Stimulated activated CD4-positive, alpha-beta T cell treated with anti-CD3 and anti-CD28 coated beads, Interleukin-4, amount 100 ng/mL, for 4 hours (primary cell): ENCODE measurements around the gene DNM3.

Source experiments
- DNase-seq, 2 experiments: peaks; one replicate each; pipeline ENCODE4 v3.0.0-alpha.2; 2020

Gene DNM3

DNA sequence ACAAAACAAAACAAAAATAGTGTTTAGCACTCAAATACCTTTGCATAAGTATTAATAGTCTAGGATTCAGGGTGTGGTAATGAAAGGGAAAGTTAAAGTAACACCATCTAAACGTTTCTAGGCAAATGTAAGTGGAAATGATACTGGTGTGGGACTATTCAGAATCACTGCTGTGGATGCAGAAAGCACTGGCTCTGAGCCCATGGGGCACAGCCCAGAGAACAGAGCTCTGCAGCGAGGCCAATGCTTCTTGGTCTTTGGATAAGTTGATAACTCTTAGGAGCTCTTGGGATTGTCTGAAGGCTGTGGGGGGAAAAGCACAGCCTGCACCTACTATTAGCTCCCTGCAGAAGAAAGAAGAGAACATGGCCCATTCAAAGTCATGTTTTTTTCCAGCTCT is 21.4 kb upstream of the DNM3 start:
- DNase-seq: no peak

DNA sequence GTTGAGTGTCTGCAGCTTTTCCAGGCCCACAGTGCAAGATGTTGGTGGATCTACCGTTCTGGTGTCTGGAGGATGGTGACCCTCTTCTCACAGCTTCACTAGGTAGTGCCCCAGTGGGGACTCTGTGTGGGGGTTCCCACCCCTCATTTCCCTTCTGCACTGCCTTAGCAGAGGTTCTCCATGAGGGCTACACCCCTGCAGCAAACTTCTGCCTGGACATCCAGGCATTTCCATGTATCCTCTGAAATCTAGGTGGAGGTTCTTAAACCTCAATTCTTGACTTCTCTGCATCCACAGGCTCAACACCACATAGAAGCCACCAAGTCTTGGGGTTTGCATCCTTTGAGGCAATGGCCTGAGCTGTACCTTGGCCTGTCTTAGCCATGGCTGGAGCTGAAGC is 14.3 kb upstream of the DNM3 start:
- no peak for DNase-seq

DNA sequence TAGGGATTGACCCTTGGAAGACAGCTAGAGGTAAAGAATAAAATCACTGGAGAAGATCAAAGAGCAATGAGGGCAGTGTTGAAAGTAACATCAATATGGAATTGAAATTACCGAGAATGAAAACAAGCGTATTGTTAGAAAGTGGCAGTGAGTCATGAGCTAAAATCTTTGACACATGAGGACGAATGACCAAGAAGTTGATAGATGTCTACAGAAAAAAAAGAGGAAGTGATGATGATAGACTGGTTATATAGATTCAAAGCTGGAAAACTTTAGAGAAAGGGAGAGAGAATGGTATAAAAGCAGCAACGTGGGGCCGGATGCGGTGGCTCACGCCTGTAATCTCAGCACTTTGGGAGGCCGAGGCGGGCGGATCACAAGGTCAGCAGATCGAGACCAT is 12.5 kb upstream of the DNM3 start:
- DNase-seq: no peak

DNA sequence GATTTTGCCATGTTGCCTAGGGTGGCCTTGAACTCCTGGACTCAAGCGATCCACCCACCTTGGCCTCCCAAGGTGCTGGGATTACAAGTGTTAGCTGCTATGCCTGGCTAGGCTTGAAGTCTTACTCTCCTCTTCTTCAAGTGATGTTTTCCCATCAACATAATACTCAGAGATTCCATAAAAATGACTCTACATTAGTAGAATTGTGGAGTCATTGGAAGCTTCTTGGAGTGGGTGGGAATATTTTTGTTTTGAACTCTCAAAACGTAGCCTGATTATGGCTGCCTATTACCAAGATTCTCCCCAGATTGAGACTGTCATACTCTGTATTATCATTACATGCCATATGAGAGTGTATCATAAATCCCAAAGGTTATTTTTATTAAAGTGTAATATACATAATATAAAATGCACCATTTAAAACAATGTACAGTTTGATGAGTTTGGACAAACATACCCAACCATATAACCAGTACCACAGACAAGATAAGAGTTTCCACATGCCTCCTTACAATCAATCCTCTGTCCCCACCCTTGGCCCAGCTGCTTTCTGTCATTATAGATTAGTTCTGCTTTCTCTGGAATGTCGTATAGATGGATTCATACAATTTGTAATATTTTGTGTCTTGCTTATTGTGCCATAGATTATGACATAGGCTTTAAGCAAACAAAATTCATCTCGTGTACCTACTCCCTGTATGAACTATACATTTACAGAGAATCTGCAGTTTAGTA is 8.0 kb upstream of the DNM3 start:
- no peak for DNase-seq

DNA sequence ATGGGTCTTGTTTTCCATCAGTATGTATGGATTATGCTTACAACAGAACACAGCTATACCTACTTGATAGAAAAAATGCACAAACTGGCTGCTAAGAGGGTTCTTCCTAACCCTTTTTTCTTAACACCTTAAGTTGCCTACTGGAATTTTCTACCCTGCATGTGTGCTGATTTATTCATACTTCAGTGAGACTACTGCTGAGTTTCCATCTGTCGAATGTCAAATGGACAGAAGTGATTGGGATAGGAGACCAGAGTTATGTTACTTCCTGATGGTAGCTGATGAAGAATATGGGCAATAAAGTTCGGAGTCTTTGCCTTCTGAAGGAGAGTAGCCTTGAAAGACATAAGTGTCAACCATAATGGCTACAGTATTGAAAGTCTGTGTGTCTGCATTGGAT is 6.5 kb upstream of the DNM3 start:
- no peak for DNase-seq

DNA sequence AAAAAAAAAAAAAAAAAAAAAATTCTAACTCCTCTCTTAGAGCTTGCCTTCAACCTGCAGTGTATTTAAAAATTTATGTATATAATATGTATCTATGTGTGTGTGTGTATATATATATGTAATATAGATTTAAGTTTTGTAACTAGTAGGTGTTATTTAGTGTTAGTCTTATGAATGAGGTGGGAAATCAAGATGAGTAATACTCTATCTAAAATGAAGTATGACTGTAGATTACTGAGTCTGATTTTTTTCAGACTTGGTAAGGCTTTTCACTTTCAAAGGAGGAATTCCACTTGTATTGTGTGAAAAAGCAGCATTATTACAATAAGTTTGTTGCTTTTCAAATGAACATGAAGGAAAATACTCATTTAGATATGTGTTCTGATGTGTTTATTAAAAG is 5.4 kb upstream of the DNM3 start:
- no peak for DNase-seq

DNA sequence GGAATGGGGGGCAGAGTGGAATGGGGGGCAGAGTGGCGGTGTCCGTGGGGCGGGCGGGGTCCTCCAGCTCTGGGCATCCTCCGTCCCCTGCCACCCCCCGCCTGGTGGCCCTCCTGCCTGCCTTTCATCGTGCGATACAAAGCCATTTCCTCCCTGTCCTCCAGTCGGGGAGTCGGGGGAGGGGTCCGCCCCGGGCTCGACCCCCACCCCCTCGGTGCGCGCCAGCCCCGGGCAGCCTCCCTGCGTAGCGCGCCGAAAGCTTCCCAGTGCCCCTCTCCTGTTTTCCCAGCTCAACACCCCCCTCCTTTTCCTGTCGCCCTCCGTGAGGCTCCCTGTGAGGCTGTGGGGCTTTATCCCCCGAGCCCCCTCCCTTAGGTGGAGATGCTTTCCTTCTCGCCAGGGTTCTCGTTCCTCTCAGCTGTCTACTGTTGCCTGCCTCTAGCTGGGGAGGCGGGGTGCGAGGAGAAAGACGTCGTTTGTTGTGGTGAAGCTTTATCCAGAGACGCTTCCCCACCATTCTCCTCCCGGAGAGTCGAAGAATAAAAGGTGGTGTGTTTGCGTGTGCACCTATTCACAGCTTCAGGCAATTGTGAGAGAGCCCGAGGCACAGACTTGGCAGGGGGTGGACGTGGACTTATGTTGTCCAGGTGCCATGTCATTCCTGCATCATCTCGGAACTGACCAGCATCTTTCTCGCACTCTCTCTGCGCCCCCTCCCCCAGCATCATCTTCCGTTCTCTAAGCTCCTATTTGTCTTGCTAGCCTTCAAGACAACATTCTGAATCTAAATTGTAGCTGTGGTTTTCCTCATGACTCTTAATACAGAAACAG is 848 bp downstream of the DNM3 start:
- peak; percentile 1 to 5 for DNase-seq

DNA sequence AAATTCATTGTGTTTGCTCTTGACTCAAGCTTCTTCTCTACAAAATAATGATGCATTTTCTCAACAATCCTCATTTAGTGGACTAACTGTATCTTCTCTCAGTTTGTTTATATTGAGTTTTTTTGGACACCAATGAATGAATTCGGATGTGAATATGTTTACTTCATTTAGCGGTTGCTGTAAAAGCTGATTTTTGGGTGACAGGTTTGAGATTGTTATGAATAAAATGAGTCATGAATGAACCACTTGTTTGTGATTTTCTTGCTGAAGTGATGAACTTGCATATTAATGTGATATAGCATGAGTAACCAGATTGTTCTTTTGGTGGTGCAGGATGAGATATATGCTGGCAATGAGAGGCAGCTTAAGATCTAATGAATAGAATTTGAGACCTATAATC is 3.1 kb downstream of the DNM3 start:
- no peak for DNase-seq

DNA sequence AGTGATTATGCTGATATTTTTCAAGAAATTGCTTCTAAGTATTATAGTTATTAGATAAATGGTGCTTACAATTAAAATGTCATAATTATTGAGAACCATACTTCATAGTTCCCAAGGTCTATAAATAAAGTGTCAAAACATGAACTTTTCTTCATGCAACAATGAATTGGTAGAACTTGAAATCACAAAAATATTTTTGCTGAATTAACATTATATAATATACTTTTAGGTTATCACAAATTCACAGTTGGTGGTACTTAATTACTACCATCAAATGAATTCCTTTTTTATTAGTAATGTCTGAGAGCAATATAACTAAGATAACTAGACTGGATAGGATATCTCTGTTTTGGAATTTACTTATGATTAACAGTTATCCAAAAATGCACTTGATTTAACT is 4.7 kb downstream of the DNM3 start:
- no peak for DNase-seq

DNA sequence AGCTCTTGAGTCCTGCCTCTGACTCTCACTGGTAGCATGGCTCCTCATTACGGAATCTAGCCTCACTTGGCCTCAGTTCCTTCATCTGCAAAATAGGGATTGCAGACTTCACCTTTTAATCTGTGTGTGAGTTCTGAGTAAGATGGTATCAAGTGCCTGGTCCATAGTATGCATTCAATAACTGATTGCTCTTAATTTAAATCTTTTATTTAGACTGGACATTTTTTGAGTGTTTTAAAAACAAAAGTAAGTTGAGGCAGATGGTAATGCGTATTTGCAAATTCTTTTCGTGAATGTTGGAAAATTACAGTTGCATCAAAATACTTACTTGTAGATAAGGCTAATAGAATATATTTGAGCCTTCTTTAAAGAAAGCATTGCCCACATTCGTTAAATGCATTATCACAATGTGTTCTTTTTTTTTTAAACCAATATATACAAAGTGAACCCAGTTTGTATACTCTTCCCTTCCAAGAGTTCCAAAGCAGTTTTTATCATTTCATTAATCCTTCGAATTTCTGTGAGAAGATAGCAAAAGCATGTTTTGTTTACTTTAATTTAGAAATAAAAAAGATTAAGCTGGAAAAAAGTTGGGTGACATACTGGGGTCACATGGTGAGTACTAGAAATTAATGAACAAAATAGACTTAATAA is 8.1 kb downstream of the DNM3 start:
- no peak for DNase-seq

DNA sequence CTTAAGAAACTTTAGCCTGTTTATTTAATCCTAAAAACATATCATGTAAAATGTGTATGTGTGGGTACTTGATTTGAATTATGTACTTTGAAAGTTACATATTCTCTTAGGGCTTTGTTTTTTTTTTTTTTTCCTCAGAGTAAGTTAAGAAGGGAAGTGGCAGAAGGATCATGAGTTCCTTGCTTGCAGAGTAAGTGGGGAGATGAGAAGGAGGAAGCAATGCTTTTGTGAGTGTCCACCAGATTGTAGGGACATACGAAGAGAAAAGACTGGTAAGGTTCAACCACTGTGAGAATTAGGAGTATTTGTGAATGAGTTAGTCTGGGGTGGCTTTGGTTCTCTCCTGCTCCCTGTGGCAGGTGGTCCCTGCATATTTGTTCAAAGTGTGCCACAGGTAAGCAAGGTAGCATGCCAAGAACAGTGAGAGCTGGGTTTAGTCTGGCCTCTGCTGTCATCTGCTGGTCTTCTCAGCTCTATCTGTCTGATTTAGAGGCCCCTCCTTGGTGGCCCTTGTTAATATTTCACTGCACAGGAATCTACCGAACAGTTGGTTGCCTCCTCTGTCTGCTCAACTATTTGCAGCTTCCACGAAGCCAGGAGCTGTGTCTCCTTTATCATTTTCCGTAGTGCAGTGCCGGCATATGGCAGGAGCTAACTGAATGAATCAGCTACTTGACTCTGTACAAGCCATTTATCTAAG is 9.5 kb downstream of the DNM3 start:
- peak in 1 of 2 experiments; percentile 4 for DNase-seq

DNA sequence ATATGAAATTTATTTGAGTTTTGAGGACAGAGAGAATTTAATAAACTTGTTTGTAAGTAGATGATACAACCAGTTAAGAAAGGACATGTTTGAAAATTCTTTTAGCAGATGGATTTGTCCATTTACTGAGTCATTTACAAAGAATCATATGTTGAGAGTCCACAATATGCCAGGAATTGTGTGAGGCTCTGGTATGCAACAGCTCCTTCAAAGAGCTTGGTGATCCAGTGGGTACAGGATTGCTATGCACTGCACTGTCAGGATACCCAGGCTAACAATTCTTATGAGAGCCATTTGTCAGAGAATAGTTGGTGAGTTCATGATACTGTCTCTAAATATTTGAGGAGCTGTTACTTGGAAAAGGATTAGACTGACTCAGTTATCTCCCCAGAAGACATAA is 11.0 kb downstream of the DNM3 start:
- no peak for DNase-seq

DNA sequence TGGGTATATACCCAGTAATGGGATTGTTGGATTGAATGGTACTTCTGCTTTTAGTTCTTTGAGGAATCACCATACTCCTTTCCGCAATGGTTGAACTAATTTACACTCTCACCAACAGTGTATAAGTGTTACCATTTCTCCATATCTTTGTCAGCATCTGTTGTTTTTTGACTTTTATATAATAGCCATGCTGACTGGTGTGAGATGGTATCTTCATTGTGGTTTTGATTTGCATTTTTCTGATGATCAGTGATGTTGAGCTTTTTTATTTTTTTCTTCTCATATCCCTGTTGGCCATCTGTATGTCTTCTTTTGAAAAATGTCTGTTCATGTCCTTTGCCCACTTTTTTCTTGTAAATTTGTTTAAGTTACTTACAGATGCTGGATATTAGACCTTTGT is 14.1 kb downstream of the DNM3 start:
- no peak for DNase-seq

DNA sequence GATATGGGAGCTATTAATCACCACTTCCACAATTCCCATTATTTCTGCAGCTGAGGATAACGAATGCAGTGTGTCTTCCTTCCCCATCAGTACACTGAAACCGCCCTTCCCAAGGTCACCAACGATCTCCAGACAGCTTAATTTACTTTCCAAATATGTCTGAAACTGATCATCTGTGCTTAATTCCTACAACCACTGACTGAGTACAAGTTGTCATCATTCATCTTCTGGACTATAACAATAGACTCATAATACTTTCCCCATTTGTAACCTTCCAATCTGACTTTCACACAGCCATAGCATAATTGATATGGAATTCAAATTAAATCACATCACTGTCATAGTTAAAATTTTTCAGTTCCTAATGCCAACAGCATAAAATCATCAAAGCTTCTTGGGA is 17.4 kb downstream of the DNM3 start:
- no peak for DNase-seq

DNA sequence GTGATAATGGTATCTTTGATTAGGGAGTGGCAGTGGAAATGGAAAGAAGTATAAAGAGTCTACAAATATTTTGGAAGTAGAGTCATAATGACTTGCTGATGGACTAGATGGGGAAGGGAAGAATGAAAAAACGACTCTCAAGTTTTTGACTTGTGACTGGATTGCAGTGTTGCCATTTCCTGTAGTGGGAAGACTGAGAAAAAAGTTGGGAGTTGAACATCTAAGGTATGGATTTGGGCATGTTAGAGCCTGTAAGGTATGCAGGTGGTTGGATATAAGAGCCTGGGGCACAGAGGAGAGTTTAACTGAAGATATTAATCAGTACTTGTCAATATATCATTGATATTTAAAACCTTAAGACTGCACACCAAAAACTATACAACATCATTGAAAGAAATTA is 19.4 kb downstream of the DNM3 start:
- no peak for DNase-seq

DNA sequence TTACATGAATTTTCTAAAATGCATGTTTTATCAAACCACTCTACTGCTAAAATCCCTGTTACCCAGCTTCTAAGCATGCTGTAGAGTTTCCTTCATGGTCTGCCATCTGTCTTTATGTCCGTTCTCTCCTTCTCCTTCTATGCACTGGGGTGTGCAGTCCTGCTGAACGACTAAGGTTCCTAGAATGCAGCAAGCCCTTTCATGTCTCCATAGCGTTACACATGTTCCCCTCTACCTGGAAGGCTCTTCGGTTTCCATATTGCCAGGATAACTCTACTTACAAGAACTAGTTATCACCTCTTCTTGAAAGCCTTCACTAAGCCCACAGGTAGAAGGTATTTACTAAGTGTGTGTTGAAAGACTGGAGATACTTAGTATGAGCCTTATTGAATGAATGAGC is 22.2 kb downstream of the DNM3 start:
- no peak for DNase-seq

DNA sequence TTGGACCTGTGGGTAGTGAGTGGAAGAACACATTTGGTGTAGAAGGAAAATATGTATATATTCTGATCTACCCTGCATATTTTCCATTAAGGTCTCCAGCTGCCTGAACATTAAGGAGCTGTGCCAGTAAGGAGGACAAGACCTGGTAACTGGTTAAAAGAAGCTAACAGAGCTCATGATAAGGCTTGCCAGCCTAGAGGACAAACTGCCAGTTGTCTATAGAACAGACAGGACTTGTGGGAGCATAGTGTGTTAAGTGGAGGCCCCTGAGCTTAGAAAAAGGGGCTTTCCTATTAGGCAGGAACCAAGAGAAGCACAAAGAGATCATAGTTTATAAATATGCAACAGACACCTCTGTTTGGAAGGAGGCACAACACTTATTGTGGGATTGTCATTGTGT is 23.0 kb downstream of the DNM3 start:
- no peak for DNase-seq

DNA sequence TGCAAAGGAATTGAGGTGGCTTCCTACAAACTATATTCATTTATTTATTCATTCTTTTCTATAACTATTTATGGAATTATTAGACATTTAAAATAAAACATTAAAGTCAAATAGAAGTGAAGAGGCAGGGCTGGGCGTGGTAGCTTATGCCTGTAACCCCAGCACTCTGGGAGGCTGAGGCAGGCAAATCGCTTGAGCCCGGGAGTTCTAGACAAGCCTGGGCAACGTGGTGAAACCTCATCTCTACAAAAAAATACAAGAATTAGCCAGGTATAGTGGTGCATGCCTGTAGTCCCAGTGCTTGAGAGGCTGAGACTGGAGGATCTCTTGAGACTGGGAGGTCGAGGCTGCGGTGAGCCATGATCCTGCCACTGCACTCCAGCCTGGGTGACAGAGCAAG is 23.8 kb downstream of the DNM3 start:
- DNase-seq: no peak

DNA sequence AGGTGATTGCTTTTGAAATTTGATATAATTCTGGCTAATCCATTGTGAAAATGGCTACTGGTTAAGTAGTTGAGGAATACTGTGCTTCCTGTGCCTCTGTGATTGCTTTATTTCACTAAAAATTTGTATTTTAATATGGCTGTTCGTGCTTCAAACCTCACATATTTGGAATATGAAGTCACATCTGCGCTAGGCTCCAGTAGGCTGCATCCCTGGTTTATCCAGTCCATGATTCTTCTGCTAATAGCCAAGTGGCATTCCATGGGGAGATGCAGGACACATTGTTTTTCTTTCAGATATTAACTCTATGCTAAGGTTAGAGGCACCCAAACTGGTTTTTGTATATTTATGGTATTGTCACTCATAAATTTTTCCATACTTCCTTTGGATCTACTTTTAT is 25.9 kb downstream of the DNM3 start:
- DNase-seq: no peak

DNA sequence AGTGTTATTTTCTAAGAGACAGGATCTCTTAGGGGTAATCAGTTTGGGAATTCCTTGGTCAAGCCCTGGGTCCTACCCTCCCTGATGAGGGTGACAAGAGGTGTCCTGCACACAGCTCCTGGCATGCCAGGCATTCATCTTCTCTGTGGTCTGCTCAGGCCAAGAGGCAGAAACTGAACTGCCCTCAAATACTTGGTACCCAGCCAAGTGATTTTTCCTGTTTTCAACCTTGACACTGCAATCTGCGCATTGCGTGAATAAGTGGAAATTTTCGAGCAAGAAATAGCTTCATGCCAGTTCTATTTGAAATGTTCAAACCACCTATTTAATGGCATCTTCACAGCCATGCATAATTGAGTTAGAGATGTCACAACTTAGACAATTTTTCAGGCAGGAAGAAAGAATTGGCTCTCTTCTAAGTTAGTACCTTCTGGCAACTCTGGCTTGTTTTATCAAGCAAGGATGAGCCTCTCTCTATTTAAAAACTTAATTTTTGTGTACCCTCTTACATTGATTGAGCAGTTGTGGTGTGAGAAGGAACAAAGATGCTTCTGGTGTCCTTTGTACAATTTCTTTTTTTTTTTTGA is 27.0 kb downstream of the DNM3 start:
- no peak for DNase-seq

DNA sequence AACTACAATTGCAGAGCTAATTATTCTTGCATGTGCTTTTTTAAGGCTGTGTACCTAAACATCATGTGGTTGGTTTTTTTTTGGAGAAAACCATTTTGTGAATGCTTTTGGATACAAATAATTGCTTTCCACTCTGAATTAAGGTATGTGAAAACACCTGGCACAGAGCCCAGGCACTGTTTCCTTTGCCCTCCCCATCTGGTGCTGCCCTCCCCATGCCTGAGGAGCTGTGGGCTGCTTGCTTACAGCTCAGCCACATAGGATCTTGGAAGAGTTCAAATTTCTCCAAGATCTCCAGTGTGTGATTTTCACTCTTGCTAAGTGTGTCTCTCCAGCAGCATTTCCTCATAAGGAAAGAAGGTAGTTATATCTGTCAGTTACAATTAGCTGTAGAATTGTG is 27.8 kb downstream of the DNM3 start:
- DNase-seq: no peak

DNA sequence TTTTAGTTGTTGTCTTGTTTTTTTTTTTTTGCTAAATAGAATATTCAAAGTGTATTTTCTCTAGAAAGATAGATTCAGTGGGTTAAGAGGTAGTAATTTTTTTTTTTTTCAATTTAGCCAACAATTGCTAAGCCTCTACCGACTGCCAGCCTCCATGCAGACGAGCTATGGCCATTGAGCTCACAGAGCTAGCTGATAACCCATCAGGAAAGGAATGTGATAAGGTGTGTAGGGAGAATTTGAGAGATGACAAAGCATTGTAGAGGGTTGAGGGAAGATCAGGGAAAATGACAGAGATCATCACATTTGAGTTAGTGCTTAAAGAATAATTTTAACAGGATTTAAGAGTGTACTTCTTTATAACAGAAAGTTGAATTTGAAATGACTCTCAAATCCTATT is 30.6 kb downstream of the DNM3 start:
- no peak for DNase-seq

DNA sequence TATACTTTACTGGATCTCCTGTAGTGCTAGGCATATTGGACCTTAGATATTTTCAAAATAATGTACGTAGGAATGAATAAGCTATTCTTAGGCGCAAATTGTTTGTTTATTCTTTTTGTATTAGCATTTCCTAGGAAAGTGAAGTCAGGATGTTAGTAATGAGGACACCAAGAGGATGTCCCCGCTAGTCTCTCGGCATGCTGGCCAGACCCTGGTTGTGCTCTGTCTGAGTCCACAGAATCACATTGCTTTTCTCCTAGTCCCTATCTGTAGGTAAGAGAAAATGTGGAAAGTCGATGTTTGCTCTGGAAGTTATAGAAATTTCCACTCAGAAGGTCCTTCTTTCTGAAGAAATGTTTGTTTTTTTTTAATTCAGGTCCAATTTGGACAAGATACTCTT is 31.1 kb downstream of the DNM3 start:
- no peak for DNase-seq
